Thymus (tissue), 11 donors: Measurements from ENCODE around the gene ZNF273. TPM values are rescaled to one million over a fixed set of nuclear protein-coding genes. Genes with fewer than 3 reads are reported as not detected.
"Not testable (repeated sequence)": the region's sequence is repeated elsewhere in the genome, so short reads cannot be mapped to it uniquely, and the experiment has no call there.

Source experiments
- DNase-seq, 9 donors: peaks; one replicate each; pipeline ENCODE4 v3.0.0-alpha.2; 2013; ENCODE audit warnings: low spot score in 9 of 9, low read depth in 6 of 9, missing footprints in 1 of 9
- H3K27ac ChIP-seq, 2 donors: one replicate each; pipeline ENCODE4 v1.5.1; 2013; ENCODE audit warnings: control low read depth in 1 of 2, low read depth in 1 of 2, low read length in 1 of 2, mild to moderate bottlenecking in 1 of 2, moderate library complexity in 1 of 2
- H3K27me3 ChIP-seq, 2 donors: one replicate each; pipeline ENCODE4 v1.5.1; 2013; ENCODE audit warnings: low read length in 1 of 2; ENCODE audit not compliant: control insufficient read depth in 2 of 2, insufficient read depth in 1 of 2
- H3K36me3 ChIP-seq, 2 donors: one replicate each; pipeline ENCODE4 v1.5.1; 2013; ENCODE audit warnings: low read length in 1 of 2, mild to moderate bottlenecking in 1 of 2, moderate library complexity in 1 of 2; ENCODE audit not compliant: control insufficient read depth in 2 of 2, insufficient read depth in 2 of 2
- H3K4me1 ChIP-seq, 2 donors: one replicate each; pipeline ENCODE4 v1.5.1; 2013; ENCODE audit warnings: low read length in 2 of 2; ENCODE audit not compliant: control insufficient read depth in 2 of 2, insufficient read depth in 2 of 2
- H3K4me3 ChIP-seq, 2 donors: one replicate each; pipeline ENCODE4 v1.5.1; 2013; ENCODE audit warnings: low read length in 2 of 2, control low read depth in 1 of 2, mild to moderate bottlenecking in 1 of 2
- H3K9me3 ChIP-seq, 2 donors: one replicate each; pipeline ENCODE4 v1.5.1; 2013; ENCODE audit warnings: low read length in 1 of 2, mild to moderate bottlenecking in 1 of 2; ENCODE audit not compliant: control insufficient read depth in 2 of 2, insufficient read depth in 1 of 2
- WGBS: extraction: QIAGEN DNeasy Blood & Tissue Kit; methylation state at CpG from one replicate; pipeline ENCODE4 v1.1.7; 2013; 5-methylcytosine and 5-hydroxymethylcytosine counted together
- polyA plus RNA-seq: library from polyadenylated mRNA; stranded (reverse); fragments of 200-250 nt; gene quantifications from one replicate; pipeline ENCODE4 v1.2.3, GENCODE V29; 2013
- total RNA-seq: library from RNA; stranded (reverse); fragments of 120-200 nt; gene quantifications from one replicate; pipeline ENCODE4 v1.2.4, GENCODE V29; 2013
- donor health status: healthy.

Gene ZNF273
- total and polyA plus RNA-seq, 2 donors: 6.6 to 8.2 TPM

- no peak overlapping the region for H3K27ac ChIP-seq
- peaks cover 16 to 49% of the 10 kb centered on the region in 2 donors for H3K27me3 ChIP-seq
- H3K4me1 ChIP-seq: peaks cover 2 to 4% of the 10 kb centered on the region in 2 donors
- DNase-seq: no peak
- no peak overlapping the region for H3K4me3 ChIP-seq
- H3K9me3 ChIP-seq: no peaks in the 10 kb centered on the region
- no peaks in the 10 kb centered on the region for H3K36me3 ChIP-seq
These were observed 11.0 kb upstream of the ZNF273 start for GRCh38 chr7:64892116-64892515.

GRCh38 chr7:64892666-64893309 is 10.3 kb upstream of the ZNF273 start:
- no peak overlapping the region for H3K27ac ChIP-seq
- DNase-seq: no peak
- no peaks in the 10 kb centered on the region for H3K9me3 ChIP-seq
- no peak overlapping the region for H3K4me3 ChIP-seq
- peaks cover 14 to 42% of the 10 kb centered on the region in 2 donors for H3K27me3 ChIP-seq
- no peaks in the 10 kb centered on the region for H3K36me3 ChIP-seq
- H3K4me1 ChIP-seq: peaks cover 2 to 4% of the 10 kb centered on the region in 2 donors
- 95% methylated on average over 5 of the region's 5 CpGs for WGBS

- 68% methylated on average over 5 of the region's 5 CpGs for WGBS
- H3K4me1 ChIP-seq: peaks cover 2 to 4% of the 10 kb centered on the region in 2 donors
- no peak for DNase-seq
- no peak overlapping the region for H3K27ac ChIP-seq
- H3K9me3 ChIP-seq: no peaks in the 10 kb centered on the region
- no peaks in the 10 kb centered on the region for H3K36me3 ChIP-seq
- no peak overlapping the region for H3K4me3 ChIP-seq
- H3K27me3 ChIP-seq: peaks cover 11 to 36% of the 10 kb centered on the region in 2 donors
These were observed 9.7 kb upstream of the ZNF273 start for GRCh38 chr7:64893401-64893800.

- WGBS: 84% methylated on average over 11 of the region's 11 CpGs
- H3K4me3 ChIP-seq: peak overlapping the region; percentile 65 to 68
- not testable (repeated sequence) for H3K4me1 ChIP-seq
These were observed 640 bp upstream of the ZNF273 start for GRCh38 chr7:64902461-64902805.

GRCh38 chr7:64904008-64904407 is 935 bp downstream of the ZNF273 start:
- 98% methylated on average over 15 of the region's 15 CpGs for WGBS
- no peak for DNase-seq
- Histone ChIP-seq H3K27me3 (no peaks in the 10 kb centered on the region), H3K9me3 (no peaks in the 10 kb centered on the region), H3K4me3 (peak overlapping the region; percentile 65 to 68), H3K4me1 (peaks cover 4% of the 10 kb centered on the region in 2 donors), H3K36me3 (peaks cover 0 to 3% of the 10 kb centered on the region in 2 donors), H3K27ac (no peak overlapping the region)

More at GRCh38 chr7:64902461-64902805, 640 bp upstream of the ZNF273 start:
- H3K27ac ChIP-seq, H3K27me3 ChIP-seq, DNase-seq, H3K36me3 ChIP-seq, H3K9me3 ChIP-seq: not testable (repeated sequence)

DNA sequence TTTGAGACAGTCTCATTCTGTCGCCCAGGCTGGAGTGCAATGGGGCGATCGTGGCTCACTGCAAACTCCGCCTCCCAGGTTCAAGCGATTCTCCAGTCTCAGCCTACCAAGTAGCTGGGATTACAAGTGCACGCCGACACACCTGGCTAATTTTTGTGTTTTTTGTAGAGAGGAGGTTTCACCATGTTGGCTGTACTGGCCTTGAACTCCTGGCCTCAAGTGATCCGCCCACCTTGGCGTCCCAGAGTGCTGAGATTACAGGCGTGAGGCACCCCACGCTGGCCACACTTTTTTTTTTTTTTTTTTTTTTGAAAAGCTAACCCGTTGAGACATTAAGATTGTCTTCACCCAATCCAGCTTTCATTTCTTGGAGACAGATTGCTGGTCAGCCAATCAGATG is 2.1 kb downstream of the ZNF273 start:
- WGBS: 96% methylated on average over 12 of the region's 12 CpGs
- no peak for DNase-seq
- Histone ChIP-seq H3K4me3 (no peak overlapping the region), H3K27ac (no peak overlapping the region), H3K9me3 (no peaks in the 10 kb centered on the region), H3K4me1 (peaks cover 4% of the 10 kb centered on the region in 2 donors), H3K27me3 (no peaks in the 10 kb centered on the region), H3K36me3 (peaks cover 0 to 3% of the 10 kb centered on the region in 2 donors)

- 95% methylated on average over 4 of the region's 4 CpGs for WGBS
- H3K4me1 ChIP-seq: peaks cover 4% of the 10 kb centered on the region in 2 donors
- DNase-seq: no peak
These were observed 2.5 kb downstream of the ZNF273 start for GRCh38 chr7:64905547-64905946.

DNA sequence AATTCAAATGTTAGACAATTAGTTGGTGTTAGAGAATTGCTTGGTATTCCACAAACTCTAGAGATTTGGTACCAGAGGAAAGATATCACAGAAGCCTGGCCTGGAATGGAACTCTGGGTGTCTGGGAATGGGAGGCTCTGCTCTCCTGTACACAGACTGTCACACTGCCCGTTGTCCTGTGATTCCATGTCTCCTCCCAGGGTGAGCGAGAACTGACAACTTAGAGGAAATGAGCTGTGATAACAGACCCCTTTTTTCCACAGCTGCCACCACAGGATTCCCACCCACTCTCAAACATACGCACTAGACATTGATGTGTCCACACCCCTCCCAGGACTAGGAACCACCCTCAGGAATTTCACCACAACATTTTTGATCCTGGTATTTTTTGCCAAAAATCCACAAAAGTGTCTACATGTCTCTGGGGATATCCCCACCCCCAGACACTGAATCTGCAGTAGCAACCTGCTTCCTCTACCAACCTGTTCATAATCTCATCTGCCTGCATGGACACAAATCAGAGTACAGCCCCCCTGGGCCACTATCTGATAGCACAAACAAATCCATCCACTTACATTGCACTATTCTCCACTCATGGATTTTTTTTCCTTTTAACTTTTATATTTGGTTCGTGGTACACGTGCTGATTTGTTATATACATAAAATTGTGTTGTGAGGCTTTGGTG is 4.7 kb downstream of the ZNF273 start:
- DNase-seq: no peak
- Histone ChIP-seq H3K27me3 (no peaks in the 10 kb centered on the region), H3K27ac (no peak overlapping the region), H3K4me1 (peaks cover 4% of the 10 kb centered on the region in 2 donors), H3K4me3 (no peak overlapping the region), H3K36me3 (peaks cover 0 to 3% of the 10 kb centered on the region in 2 donors), H3K9me3 (peaks cover 0 to 4% of the 10 kb centered on the region in 2 donors)
- 83% methylated on average over 5 of the region's 5 CpGs for WGBS

More at GRCh38 chr7:64905547-64905946, 2.5 kb downstream of the ZNF273 start:
- Histone ChIP-seq H3K9me3 (no peaks in the 10 kb centered on the region), H3K36me3 (peaks cover 0 to 3% of the 10 kb centered on the region in 2 donors), H3K4me3 (no peak overlapping the region), H3K27me3 (no peaks in the 10 kb centered on the region), H3K27ac (no peak overlapping the region)

GRCh38 chr7:64908358-64908757 is 5.3 kb downstream of the ZNF273 start:
- Histone ChIP-seq H3K36me3 (peaks cover 0 to 3% of the 10 kb centered on the region in 2 donors), H3K4me3 (no peak overlapping the region), H3K27me3 (no peaks in the 10 kb centered on the region), H3K27ac (no peak overlapping the region), H3K4me1 (peaks cover 4% of the 10 kb centered on the region in 2 donors), H3K9me3 (peaks cover 1 to 4% of the 10 kb centered on the region in 2 donors)
- 97% methylated on average over 2 of the region's 2 CpGs for WGBS
- DNase-seq: no peak
